ENCODE measurements around the gene GPRIN2.

GPRIN2 gene

GRCh38 chr10:46555713-46556514 lies 544 bp downstream of the GPRIN2 start:
- in situ Hi-C loops (cut with HindIII; ENCODE audit: low pct_unique_long_range_greater_than_20kb, low sequenced_read_pairs), result no loop called here
- DNase-seq (ENCODE audit: low read depth in 1 of 2, low spot score in 1 of 2), result no peak
- no peak for TF ChIP-seq JUND (IDR thresholded peaks at IDR 0.05; ENCODE audit: low read depth)

- TF ChIP-seq JUND (IDR thresholded peaks at IDR 0.05; ENCODE audit: low read depth), result no peak
- DNase-seq (ENCODE audit: low read depth in 1 of 2, low spot score in 1 of 2), result no peak
- in situ Hi-C loops (cut with HindIII; ENCODE audit: low pct_unique_long_range_greater_than_20kb, low sequenced_read_pairs), result no loop called here
Observed at GRCh38 chr10:46555366-46555712, 1.1 kb downstream of the GPRIN2 start.

- no peak for TF ChIP-seq JUND (IDR thresholded peaks at IDR 0.05; ENCODE audit: low read depth)
- in situ Hi-C loops (cut with HindIII; ENCODE audit: low pct_unique_long_range_greater_than_20kb, low sequenced_read_pairs), result no loop called here
- DNase-seq (ENCODE audit: low read depth in 1 of 2, low spot score in 1 of 2), result no peak
Observed at GRCh38 chr10:46554166-46554781, 2.2 kb downstream of the GPRIN2 start.

GRCh38 chr10:46553238-46554049 lies 3.0 kb downstream of the GPRIN2 start:
- no peak for TF ChIP-seq JUND (IDR thresholded peaks at IDR 0.05; ENCODE audit: low read depth)
- in situ Hi-C loops (cut with HindIII; ENCODE audit: low pct_unique_long_range_greater_than_20kb, low sequenced_read_pairs), result no loop called here
- no peak for DNase-seq (ENCODE audit: low read depth in 1 of 2, low spot score in 1 of 2)

- TF ChIP-seq JUND (IDR thresholded peaks at IDR 0.05; ENCODE audit: low read depth), result no peak
- DNase-seq (ENCODE audit: low read depth in 1 of 2, low spot score in 1 of 2), result no peak
- in situ Hi-C loops (cut with HindIII; ENCODE audit: low pct_unique_long_range_greater_than_20kb, low sequenced_read_pairs), result no loop called here
Observed at GRCh38 chr10:46552526-46553237, 3.8 kb downstream of the GPRIN2 start.

GRCh38 chr10:46551701-46552525 lies 4.5 kb downstream of the GPRIN2 start:
- DNase-seq (ENCODE audit: low read depth in 1 of 2, low spot score in 1 of 2), result no peak
- TF ChIP-seq JUND (IDR thresholded peaks at IDR 0.05; ENCODE audit: low read depth), result no peak
- in situ Hi-C loops (cut with HindIII; ENCODE audit: low pct_unique_long_range_greater_than_20kb, low sequenced_read_pairs), result no loop called here

GRCh38 chr10:46550795-46551700 lies 5.4 kb downstream of the GPRIN2 start:
- no peak for DNase-seq (ENCODE audit: low read depth in 1 of 2, low spot score in 1 of 2)
- no peak for TF ChIP-seq JUND (IDR thresholded peaks at IDR 0.05; ENCODE audit: low read depth)
- in situ Hi-C loops (cut with HindIII; ENCODE audit: low pct_unique_long_range_greater_than_20kb, low sequenced_read_pairs), result no loop called here

GRCh38 chr10:46550076-46550790 lies 6.2 kb downstream of the GPRIN2 start:
- DNase-seq (ENCODE audit: low read depth in 1 of 2, low spot score in 1 of 2), result no peak
- TF ChIP-seq JUND (IDR thresholded peaks at IDR 0.05; ENCODE audit: low read depth), result no peak
- in situ Hi-C loops (cut with HindIII; ENCODE audit: low pct_unique_long_range_greater_than_20kb, low sequenced_read_pairs), result no loop called here

- no peak for TF ChIP-seq JUND (IDR thresholded peaks at IDR 0.05; ENCODE audit: low read depth)
- no peak for DNase-seq (ENCODE audit: low read depth in 1 of 2, low spot score in 1 of 2)
- in situ Hi-C loops (cut with HindIII; ENCODE audit: low pct_unique_long_range_greater_than_20kb, low sequenced_read_pairs), result no loop called here
Observed at GRCh38 chr10:46549171-46550075, 7.0 kb downstream of the GPRIN2 start.
